Neuron (in vitro differentiated cells): ENCODE results near the gene MYBPC3.
"Not testable (repeated sequence)": the region's sequence is repeated elsewhere in the genome, so short reads cannot be mapped to it uniquely, and the experiment has no call there.

Experiments
- H2AFZ ChIP-seq: one replicate; pipeline ENCODE4 v1.6.1; 2013; ENCODE audit warnings: low read depth, mild to moderate bottlenecking, inconsistent platforms, low read length, moderate library complexity
- H3K27me3 ChIP-seq: one replicate; pipeline ENCODE4 v1.6.1; 2013; ENCODE audit warnings: low read length; ENCODE audit not compliant: insufficient read depth
- H3K36me3 ChIP-seq: one replicate; pipeline ENCODE4 v1.6.1; 2013; ENCODE audit warnings: low read length; ENCODE audit not compliant: insufficient read depth
- H3K4me1 ChIP-seq: one replicate; pipeline ENCODE4 v1.6.1; 2013; ENCODE audit warnings: low read length; ENCODE audit not compliant: insufficient read depth
- H3K4me3 ChIP-seq: 2 replicates; pipeline ENCODE4 v1.5.1; 2013; ENCODE audit warnings: mild to moderate bottlenecking, low read length, moderate library complexity
- H3K9me3 ChIP-seq: one replicate; pipeline ENCODE4 v1.6.1; 2013; ENCODE audit warnings: low read length

Gene MYBPC3

GRCh38 chr11:47334699-47335411 lies 17.6 kb downstream of the MYBPC3 start:
- not testable (repeated sequence) for H2AFZ ChIP-seq, H3K4me3 ChIP-seq, H3K4me1 ChIP-seq, H3K27me3 ChIP-seq, H3K9me3 ChIP-seq, H3K36me3 ChIP-seq

GRCh38 chr11:47333886-47334443 lies 18.5 kb downstream of the MYBPC3 start:
- Histone ChIP-seq H3K4me1 (no peaks in the 10 kb centered on the region), H2AFZ (no peak overlapping the region), H3K36me3 (peaks cover 8% of the 10 kb centered on the region), H3K4me3 (no peak overlapping the region), H3K9me3 (no peaks in the 10 kb centered on the region), H3K27me3 (no peaks in the 10 kb centered on the region)

GRCh38 chr11:47333526-47333845 lies 19.0 kb downstream of the MYBPC3 start:
- no peak overlapping the region for H3K4me3 ChIP-seq
- H3K4me1 ChIP-seq = no peaks in the 10 kb centered on the region
- H3K27me3 ChIP-seq = no peaks in the 10 kb centered on the region
- H3K36me3 ChIP-seq = peaks cover 13% of the 10 kb centered on the region
- no peaks in the 10 kb centered on the region for H3K9me3 ChIP-seq
- no peak overlapping the region for H2AFZ ChIP-seq

- H3K9me3 ChIP-seq = no peaks in the 10 kb centered on the region
- no peaks in the 10 kb centered on the region for H3K27me3 ChIP-seq
- H3K36me3 ChIP-seq = peaks cover 19% of the 10 kb centered on the region
- H3K4me3 ChIP-seq = no peak overlapping the region
- H3K4me1 ChIP-seq = no peaks in the 10 kb centered on the region
- H2AFZ ChIP-seq = no peak overlapping the region
Observed at GRCh38 chr11:47332791-47333525, 19.5 kb downstream of the MYBPC3 start.

- Histone ChIP-seq H3K4me1 (no peaks in the 10 kb centered on the region), H3K9me3 (no peaks in the 10 kb centered on the region), H3K4me3 (no peak overlapping the region), H2AFZ (no peak overlapping the region), H3K36me3 (peaks cover 25% of the 10 kb centered on the region), H3K27me3 (no peaks in the 10 kb centered on the region)
Observed at GRCh38 chr11:47332303-47332711, 20.2 kb downstream of the MYBPC3 start.

- Histone ChIP-seq H3K27me3 (no peaks in the 10 kb centered on the region), H3K4me1 (no peaks in the 10 kb centered on the region), H3K9me3 (no peaks in the 10 kb centered on the region), H2AFZ (no peak overlapping the region), H3K36me3 (peaks cover 30% of the 10 kb centered on the region), H3K4me3 (no peak overlapping the region)
Observed at GRCh38 chr11:47331454-47332302, 20.8 kb downstream of the MYBPC3 start.

GRCh38 chr11:47329987-47330931 lies 22.2 kb downstream of the MYBPC3 start:
- Histone ChIP-seq H3K4me3 (no peak overlapping the region), H3K4me1 (no peaks in the 10 kb centered on the region), H2AFZ (no peak overlapping the region), H3K9me3 (no peaks in the 10 kb centered on the region), H3K27me3 (no peaks in the 10 kb centered on the region), H3K36me3 (peaks cover 38% of the 10 kb centered on the region)

- no peak overlapping the region for H2AFZ ChIP-seq
- H3K36me3 ChIP-seq = peaks cover 38% of the 10 kb centered on the region
- H3K4me1 ChIP-seq = no peaks in the 10 kb centered on the region
- H3K9me3 ChIP-seq = no peaks in the 10 kb centered on the region
- H3K4me3 ChIP-seq = no peak overlapping the region
- no peaks in the 10 kb centered on the region for H3K27me3 ChIP-seq
Observed at GRCh38 chr11:47329431-47329986, 23.0 kb downstream of the MYBPC3 start.

GRCh38 chr11:47328449-47329390 lies 23.8 kb downstream of the MYBPC3 start:
- Histone ChIP-seq H3K4me3 (no peak overlapping the region), H2AFZ (no peak overlapping the region), H3K36me3 (peaks cover 38% of the 10 kb centered on the region), H3K9me3 (no peaks in the 10 kb centered on the region), H3K27me3 (no peaks in the 10 kb centered on the region), H3K4me1 (no peaks in the 10 kb centered on the region)

- Histone ChIP-seq H3K36me3 (peaks cover 38% of the 10 kb centered on the region), H3K4me3 (no peak overlapping the region), H2AFZ (no peak overlapping the region), H3K9me3 (no peaks in the 10 kb centered on the region), H3K27me3 (no peaks in the 10 kb centered on the region), H3K4me1 (no peaks in the 10 kb centered on the region)
Observed at GRCh38 chr11:47327949-47328348, 24.6 kb downstream of the MYBPC3 start.

GRCh38 chr11:47327025-47327424 lies 25.5 kb downstream of the MYBPC3 start:
- no peaks in the 10 kb centered on the region for H3K27me3 ChIP-seq
- no peaks in the 10 kb centered on the region for H3K4me1 ChIP-seq
- no peaks in the 10 kb centered on the region for H3K9me3 ChIP-seq
- H2AFZ ChIP-seq = no peak overlapping the region
- H3K36me3 ChIP-seq = peaks cover 41% of the 10 kb centered on the region
- H3K4me3 ChIP-seq = no peak overlapping the region
